Stimulated activated CD4-positive, alpha-beta T cell treated with anti-CD3 and anti-CD28 coated beads, Interleukin-12 subunit alpha, Interleukin-12 subunit beta, amount 100 ng/mL, for 24 hours (primary cell): ENCODE results near the gene KDM4E.

Source experiments
- DNase-seq, 2 experiments: peaks; one replicate each; pipeline ENCODE4 v3.0.0-alpha.2; 2020; ENCODE audit warnings: low read depth in 2 of 2

The KDM4E gene

DNA sequence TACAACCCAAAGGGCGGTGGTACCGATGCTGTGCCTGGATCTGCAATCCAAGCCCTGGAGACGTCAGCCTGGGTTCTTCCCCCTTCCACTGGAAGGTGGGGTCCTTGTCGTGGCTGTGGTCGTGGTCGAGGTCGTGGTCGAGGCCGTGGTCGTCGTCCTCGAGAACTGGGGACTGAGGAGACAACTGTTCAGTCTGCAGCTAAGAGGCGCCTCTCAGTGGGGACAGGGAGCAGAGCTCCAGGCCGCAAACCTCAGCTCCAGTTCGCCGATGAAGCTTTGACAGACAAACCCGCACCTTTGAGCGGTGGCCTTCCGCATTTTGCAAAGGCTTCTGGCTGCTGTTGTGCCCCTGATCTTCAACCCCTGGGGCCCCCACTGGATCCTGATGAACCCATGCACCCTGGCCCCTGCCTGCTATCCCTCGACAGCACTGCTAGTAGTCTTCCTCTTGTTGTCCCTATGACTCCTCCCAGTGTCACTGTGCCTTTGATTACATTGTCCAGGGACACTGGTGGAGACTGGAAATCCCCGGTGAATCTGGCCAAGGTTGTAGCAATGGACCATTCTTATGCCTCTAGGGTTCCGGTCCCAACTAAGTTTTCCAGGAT lies 25.6 kb downstream of the KDM4E start:
- no peak for DNase-seq

DNA sequence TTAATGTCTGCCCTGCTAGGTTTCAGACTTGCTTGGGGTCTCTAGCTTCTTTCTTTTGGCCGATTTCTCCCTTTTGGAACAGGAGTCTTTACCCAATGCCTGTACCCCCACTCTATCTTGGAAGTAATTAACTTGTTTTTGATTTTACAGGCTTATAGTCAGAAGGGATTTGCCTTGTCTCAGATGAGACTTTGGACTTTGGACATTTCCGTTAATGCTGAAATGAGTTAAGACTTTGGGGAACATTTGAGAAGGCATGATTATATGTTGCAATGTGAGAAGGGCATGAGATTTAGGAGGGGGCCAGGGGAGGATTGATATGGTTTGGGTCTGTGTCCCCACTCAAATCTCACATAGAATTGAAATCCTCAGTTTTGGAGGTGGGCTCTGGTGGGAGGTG lies 29.3 kb downstream of the KDM4E start:
- no peak for DNase-seq

DNA sequence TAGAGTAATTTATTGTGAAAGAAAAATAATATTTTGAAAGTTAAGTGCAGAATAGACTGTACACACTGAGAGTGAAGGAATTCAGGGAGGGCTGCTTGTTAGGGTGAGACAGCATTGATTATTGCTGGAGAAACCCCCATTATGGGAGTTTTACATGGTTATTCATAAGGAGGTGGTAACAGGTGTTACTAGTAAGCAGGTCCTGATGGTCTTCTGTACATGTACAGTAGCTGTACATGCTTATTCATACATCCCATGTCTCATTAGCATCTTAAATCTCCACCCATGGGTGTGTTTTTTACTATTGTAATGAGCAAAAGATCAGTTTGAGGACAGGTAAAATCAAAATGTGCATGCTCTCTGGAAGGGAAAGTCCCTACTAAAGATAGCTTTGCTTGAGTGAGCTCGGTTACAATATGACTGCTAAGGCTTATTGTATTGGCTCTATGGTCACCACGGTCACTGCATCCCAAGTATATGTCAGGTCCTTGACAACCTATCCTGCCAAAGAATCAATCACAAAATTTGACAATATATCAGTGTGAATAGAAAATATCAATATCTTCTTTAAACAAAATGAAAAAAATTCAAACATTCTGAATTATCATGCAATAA lies 30.3 kb downstream of the KDM4E start:
- no peak for DNase-seq

DNA sequence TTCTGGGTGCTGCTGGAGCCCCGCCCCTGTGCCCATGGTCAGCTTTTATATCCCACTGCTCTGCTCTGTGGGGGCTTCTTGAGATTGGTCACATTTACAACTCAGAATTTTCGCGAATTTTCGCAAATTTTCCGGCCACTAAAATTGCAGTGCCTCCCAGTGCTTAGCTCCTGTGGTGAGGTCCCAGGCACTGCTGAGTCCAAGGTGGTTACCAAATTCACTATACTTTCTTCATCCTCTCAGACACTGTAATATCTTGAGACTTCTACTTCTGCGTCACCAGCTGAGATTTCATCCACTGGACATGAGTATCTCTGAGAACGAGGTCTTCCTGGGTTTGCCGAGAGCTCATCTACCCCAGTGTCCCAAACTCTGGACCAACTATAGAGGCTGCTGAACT lies 32.9 kb downstream of the KDM4E start:
- DNase-seq, result no peak

DNA sequence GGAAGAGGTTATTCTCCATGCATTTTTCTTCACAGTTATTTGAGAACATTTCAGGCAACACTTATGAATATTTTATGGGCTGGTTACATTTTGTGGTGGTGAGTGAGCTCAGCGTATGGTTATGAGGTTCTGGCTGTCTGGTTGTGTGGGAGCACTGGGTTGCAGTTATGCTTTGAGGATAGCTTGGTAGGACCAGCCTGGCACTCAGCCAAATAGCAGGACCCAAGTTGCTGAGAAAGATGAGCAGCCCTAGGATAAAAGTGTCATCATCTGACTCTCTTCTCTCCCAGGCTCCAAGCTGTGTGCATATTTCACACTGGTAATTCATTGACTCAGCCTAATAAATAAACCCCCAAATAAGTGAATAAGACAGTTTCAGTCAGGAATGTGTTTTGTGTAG lies 33.6 kb downstream of the KDM4E start:
- DNase-seq, result no peak

DNA sequence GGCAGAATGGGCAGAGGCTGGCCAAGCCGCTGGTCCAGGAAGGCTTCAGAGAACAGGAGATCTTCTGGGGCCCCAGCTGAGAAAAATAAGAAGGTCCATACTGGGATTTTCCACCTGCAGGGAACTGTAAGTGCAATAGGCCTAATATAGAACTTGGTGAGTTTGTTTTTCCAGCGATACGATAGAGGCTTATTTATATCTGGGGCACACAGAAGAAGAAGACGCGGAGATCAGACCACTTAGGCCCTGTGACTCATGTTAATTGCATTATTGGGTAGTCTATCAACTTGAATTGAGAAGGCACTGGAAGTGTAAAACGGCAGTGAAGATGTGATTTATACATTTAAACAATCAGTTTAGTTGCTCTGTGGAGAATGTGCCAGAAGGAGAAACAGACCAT lies 34.0 kb downstream of the KDM4E start:
- DNase-seq, result no peak

DNA sequence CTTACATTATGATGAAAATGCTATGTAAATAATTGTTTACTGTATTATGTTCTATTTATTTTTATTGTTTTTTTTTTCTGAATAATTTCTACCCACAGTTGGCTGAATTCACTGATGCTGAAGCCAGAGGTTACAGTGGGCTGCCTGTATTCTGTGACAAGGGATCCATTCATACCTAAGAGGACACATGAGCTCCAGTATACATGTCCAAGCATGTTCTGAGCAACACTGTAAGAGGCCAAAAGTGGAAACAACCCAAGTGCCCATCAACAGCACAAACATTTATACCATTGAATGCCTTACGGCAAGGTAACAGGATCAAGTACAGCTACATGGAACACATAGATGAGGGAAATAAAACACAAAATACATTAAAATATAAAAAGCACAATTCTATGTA lies 40.3 kb downstream of the KDM4E start:
- DNase-seq, result no peak

DNA sequence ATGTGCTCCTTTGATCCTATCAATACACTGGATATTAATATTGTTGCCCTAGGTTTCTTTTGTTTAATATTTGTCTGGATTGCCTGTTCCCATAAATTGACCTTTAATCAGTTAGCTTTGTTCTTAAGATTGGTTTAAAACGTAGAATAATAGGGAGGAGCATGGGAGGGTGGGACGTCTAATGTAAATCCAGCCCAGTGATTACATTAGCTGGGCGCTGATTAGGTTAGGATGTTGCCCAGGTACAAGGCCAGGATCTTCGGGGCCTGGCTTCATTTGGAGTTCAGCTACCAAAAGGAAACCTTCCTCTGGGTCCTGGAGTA lies 41.6 kb downstream of the KDM4E start, which contains the start of gene SRSF8:
Gene SRSF8 (plus strand): TSS at position 204 of the 323 bp plus-strand sequence. CDS start 308 bp downstream, outside the sequence.
- no peak for DNase-seq

DNA sequence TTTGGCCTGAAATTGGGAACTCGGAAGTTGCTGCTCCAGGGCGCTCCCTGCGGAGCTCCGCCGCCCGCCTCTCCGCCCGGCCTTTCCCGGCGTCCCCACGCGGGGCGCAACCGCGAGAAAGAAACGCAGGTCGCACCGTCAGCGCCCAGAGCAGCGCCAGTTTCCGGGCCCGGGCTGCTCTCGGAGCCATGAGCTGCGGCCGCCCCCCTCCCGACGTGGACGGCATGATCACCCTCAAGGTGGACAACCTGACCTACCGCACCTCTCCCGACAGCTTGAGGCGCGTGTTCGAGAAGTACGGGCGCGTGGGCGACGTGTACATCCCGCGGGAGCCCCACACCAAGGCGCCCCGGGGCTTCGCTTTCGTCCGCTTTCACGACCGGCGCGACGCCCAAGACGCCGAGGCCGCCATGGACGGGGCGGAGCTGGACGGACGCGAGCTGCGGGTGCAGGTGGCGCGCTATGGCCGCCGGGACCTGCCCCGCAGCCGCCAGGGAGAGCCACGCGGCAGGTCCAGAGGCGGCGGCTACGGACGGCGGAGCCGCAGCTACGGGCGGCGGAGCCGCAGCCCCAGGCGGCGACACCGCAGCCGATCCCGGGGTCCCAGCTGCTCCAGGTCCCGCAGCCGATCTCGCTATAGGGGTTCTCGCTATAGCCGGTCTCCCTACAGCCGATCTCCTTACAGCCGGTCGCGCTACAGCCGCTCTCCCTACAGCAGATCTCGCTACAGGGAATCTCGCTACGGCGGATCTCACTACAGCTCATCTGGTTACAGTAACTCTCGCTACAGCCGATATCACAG lies 42.2 kb downstream of the KDM4E start:
- peak; percentile 64 to 69 for DNase-seq

DNA sequence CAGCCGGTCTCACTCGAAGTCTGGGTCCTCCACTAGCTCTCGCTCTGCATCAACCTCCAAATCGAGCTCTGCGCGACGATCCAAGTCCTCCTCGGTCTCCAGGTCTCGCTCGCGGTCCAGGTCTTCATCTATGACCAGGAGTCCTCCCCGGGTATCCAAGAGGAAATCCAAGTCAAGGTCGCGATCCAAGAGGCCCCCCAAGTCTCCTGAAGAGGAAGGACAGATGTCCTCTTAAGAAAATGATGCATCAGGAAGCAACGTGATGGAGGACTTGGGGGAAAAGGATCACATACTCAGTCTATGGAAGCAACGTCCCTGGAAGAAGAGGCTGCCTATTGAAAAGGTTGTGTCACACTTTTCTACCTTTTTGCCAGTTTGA lies 42.8 kb downstream of the KDM4E start:
- DNase-seq, result peak in 1 of 2 experiments; percentile 33

DNA sequence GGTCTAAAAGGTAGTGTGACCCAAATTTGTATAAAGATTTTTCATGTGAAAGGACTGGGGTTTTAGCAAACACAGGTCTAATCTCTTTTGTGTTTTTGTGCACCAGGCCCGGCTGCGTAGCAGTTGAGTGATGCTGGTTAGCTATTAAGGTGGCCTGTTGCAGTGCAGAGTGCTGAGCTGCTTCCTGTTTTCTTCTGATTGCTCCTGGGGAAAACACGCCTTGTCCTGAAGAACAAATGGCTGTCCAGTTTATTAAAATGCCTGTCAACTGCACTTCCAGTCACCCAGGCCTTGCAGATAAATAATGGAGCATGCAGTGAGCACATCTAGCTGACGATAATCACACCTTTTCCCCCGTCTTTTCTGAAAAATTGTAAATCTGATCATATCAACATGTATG lies 43.5 kb downstream of the KDM4E start:
- peak; percentile 41 to 51 for DNase-seq

DNA sequence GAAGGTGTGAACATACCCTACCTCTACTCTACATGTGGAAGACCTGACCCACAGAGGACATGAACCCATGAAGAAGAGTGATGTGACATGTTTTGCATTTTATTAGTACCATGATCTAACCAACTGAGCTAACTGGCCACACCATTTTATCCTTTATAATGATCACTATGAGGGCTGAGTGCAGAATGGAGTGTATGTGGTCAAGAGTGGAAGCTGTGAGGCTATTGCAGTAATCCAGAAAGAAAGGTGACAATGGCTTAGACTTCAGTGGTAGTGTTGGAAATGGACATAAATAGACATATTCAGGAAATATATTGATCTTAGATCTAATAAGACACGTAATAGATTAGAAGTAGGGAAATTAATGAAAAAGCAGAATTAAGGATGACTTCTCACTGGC lies 45.4 kb downstream of the KDM4E start:
- no peak for DNase-seq

DNA sequence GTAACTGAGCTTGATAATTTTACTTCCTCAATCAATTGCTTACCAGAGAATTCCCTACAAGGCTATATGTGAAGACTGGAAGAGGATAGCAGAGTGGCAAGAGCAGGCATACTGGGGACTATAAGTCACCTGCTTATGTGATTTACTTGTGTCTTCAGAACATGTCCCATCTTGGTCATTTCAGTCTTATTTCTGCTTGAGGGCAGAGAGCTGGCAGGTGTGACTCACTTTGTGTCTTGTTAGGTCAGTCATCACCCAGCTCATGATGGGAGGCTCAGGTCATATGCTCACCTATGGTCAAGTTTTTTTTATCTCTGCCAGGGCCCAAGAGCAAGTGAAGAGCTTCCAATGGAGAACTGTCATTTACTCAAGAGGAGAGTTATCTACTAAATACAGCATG lies 47.9 kb downstream of the KDM4E start:
- no peak for DNase-seq

DNA sequence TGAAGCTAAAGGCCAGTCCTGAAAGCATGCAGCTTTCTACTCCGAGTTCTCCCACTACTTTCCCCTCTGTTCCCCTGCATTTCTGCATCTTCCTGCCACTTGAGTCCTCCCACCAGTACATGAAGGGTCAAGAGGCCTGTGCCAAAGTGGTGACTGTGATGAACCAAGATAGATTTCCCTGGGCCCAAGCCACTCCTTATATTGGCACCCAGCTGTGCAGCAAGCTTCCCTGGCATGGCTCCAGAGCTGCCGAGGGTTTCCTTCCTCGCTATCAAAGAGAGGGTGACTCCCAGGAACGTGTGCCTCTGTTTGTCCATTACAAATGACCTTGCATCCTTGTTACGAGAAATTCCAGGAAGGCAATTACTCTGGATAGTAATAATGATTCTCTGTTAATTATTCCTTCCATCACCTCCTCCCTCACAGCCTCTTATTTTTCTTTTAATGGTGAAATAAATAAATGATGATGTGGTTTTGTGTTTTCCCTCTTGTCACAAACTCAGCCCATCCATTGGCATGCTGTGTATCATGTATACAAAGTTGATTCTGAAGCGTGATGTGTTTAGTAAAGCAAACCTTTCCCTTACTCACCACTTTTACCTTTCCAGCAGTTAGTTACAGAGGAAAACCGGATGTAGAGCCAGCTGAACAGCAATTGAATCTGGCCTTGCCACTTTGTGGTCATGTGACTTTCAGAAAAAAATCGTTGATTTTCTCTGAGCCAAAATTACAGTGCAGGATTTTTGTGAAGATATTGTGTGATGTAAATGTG lies 49.9 kb downstream of the KDM4E start:
- no peak for DNase-seq

DNA sequence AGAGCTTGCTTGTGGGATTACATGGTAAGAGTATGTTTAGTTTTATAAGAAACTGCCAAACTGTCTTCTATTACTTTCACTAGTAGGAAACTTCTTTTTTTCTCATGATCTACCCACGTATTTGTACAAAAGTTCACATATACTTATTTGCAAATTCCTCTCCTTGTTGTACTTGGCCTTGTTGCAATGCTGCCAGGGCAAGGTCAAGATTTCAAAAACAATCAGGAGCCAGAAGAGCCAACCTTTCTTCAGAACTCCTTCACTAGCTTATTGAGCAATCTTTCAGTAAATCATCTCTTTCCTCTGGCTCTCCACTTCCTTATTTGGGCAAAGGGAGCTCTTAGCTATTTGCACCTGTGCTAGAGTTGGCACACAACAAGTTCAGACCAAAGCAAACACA lies 51.4 kb downstream of the KDM4E start:
- DNase-seq, result no peak

DNA sequence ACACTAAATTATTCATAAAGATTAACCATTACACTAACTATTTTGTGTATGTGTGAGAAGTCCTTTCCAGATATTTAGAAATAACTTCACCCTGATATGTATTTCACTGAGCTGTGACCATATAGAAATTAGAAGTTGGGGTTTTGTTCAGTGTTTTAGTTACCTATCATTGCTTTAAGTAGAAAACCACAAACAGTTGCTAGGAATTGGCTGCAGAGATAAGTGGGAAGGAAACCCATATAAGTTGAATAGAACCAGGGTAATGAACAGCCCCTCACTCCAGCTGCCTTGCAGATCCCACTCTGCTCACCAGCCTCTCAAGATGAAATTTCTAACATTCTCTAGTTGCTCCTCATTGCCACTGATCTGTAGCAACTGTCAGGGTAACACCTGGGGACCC lies 51.9 kb downstream of the KDM4E start:
- DNase-seq, result no peak
